ENCODE data around the gene ZSCAN29.

GRCh38 chr15:43347114-43347513 lies 23.7 kb downstream of the ZSCAN29 start:
- TF ChIP-seq EP300 (IDR thresholded peaks at IDR 0.05; ENCODE audit: borderline replicate concordance) (no peak), NFIC (IDR thresholded peaks at IDR 0.05) (no peak), MAX (IDR thresholded peaks at IDR 0.05) (no peak), FOXM1 (IDR thresholded peaks at IDR 0.05; ENCODE audit: borderline replicate concordance, low read depth) (no peak)

All from Ishikawa (cell line).